Ovary (tissue), 3 donors: Measurements from ENCODE around the gene TRIP6.

Source experiments
- EP300 ChIP-seq: sonication (generic); formaldehyde crosslinking; IDR thresholded peaks from one replicate; pipeline ENCODE4 v1.6.1; 2017; ENCODE audit warnings: antibody characterized with exemption
- POLR2A ChIP-seq: fragments of 450-650 bp; IDR thresholded peaks from one replicate; pipeline ENCODE4 v1.6.1; 2017; ENCODE audit warnings: antibody characterized with exemption, mild to moderate bottlenecking, moderate library complexity
- TF ChIP-seq, protein P1 (sequence below), 3 donors: fragments of 450-650 bp in 2 of 3; fragments of 200-600 bp in 1 of 3; IDR thresholded peaks; one replicate each; pipeline versions ENCODE4 v1.5.1 to v1.8.0; 2016 to 2022; ENCODE audit warnings: antibody characterized with exemption in 3 of 3, mild to moderate bottlenecking in 1 of 3
- donor health status: DM: no; HTN: no; CAD: no.

DNA sequence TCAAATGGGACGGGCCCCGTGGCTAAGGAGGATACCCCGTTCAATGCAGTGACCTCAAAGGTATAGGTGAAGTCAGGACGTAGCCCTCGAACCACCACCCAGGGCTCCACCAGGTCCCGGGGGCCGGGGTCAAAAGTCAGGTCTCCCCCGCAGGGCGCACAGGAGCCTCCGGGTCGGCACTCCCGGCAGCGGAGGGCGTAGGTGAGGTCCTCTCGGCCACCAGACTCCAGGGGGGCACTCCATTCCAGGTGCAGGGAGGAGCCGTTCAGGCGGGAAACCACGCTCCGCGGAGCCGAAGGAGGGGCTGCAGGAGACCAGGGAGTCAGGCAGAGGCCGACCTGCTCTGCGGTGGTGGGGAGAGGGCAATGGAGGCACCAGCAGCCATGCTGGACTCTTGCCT lies 47.6 kb upstream of the TRIP6 start:
- no peak for TF ChIP-seq POLR2A
- TF ChIP-seq, protein P1, sequence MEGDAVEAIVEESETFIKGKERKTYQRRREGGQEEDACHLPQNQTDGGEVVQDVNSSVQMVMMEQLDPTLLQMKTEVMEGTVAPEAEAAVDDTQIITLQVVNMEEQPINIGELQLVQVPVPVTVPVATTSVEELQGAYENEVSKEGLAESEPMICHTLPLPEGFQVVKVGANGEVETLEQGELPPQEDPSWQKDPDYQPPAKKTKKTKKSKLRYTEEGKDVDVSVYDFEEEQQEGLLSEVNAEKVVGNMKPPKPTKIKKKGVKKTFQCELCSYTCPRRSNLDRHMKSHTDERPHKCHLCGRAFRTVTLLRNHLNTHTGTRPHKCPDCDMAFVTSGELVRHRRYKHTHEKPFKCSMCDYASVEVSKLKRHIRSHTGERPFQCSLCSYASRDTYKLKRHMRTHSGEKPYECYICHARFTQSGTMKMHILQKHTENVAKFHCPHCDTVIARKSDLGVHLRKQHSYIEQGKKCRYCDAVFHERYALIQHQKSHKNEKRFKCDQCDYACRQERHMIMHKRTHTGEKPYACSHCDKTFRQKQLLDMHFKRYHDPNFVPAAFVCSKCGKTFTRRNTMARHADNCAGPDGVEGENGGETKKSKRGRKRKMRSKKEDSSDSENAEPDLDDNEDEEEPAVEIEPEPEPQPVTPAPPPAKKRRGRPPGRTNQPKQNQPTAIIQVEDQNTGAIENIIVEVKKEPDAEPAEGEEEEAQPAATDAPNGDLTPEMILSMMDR (IDR thresholded peaks at IDR 0.05): no peak
- no peak for TF ChIP-seq EP300
